Measurements from ENCODE around the gene SLC34A2. TPM values are rescaled to one million over a fixed set of nuclear protein-coding genes. Genes with fewer than 3 reads are reported as not detected.
"Not testable (repeated sequence)": the region's sequence is repeated elsewhere in the genome, so short reads cannot be mapped to it uniquely, and the experiment has no call there.

SLC34A2 gene, protein sequence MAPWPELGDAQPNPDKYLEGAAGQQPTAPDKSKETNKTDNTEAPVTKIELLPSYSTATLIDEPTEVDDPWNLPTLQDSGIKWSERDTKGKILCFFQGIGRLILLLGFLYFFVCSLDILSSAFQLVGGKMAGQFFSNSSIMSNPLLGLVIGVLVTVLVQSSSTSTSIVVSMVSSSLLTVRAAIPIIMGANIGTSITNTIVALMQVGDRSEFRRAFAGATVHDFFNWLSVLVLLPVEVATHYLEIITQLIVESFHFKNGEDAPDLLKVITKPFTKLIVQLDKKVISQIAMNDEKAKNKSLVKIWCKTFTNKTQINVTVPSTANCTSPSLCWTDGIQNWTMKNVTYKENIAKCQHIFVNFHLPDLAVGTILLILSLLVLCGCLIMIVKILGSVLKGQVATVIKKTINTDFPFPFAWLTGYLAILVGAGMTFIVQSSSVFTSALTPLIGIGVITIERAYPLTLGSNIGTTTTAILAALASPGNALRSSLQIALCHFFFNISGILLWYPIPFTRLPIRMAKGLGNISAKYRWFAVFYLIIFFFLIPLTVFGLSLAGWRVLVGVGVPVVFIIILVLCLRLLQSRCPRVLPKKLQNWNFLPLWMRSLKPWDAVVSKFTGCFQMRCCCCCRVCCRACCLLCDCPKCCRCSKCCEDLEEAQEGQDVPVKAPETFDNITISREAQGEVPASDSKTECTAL
- total RNA-seq = under 1 TPM in 1 of 7 donors, not detected in 6; 0.61 TPM
- under 1 TPM; 0.04 to 0.17 (median 0.16) TPM for polyA plus RNA-seq
- long read RNA-seq, donor 1 = 0 reads
- long read RNA-seq, donor 2 = 0 reads

DNA sequence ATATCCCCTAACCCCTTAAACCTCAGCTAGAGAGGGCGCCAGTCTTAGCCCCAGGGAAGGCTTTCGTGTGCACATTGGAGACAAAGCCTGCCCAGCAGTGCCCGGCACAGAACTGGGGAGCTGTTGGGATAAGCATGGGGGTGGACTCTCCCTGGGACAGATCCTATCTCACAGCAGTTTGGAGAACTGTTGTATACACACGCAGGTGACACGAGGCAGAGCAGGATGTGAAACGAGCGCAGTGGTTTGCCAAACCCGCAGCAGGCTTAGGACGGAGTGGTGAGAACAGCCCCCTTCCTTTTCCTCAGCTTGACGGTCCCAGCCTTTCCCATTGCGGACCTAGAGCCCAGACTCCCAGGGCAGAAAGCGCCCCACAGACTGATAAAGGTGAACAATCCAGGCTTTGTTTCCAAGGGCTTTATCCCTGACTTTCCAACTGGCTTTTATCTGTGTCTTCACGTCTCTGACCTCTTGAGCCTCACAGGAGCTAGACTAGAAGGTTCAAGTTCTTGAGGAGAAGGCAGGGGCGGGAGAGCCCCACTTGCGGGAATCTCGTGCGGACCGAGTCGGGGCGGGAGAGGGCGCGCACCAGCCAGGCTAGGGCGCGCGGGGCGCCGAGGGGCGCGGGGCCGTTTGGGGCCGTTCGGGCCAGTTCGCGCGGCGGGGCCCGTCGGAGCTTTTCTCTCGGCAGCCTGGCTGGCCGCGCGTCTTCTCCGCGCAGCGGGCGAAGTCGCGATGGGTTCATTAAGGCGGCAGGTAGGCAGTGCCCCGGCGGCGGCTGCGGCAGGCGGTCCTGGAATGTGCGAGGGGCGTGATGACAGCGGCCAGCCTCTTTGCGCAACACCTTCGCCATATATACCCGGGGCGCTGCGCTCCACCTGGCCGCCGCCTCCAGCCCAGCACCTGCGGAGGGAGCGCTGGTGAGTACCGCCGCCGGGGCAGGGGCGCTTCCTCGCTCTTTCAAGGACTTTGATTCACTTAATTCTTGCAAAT lies at the start of gene SLC34A2:
TSS of gene SLC34A2 (plus strand) at position 881 of the 993 bp plus-strand sequence. CDS start 6,650 bp downstream, outside the sequence.
- no peak for TF ChIP-seq POLR2A (IDR thresholded peaks at IDR 0.05)
- TF ChIP-seq, protein P1, sequence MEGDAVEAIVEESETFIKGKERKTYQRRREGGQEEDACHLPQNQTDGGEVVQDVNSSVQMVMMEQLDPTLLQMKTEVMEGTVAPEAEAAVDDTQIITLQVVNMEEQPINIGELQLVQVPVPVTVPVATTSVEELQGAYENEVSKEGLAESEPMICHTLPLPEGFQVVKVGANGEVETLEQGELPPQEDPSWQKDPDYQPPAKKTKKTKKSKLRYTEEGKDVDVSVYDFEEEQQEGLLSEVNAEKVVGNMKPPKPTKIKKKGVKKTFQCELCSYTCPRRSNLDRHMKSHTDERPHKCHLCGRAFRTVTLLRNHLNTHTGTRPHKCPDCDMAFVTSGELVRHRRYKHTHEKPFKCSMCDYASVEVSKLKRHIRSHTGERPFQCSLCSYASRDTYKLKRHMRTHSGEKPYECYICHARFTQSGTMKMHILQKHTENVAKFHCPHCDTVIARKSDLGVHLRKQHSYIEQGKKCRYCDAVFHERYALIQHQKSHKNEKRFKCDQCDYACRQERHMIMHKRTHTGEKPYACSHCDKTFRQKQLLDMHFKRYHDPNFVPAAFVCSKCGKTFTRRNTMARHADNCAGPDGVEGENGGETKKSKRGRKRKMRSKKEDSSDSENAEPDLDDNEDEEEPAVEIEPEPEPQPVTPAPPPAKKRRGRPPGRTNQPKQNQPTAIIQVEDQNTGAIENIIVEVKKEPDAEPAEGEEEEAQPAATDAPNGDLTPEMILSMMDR (IDR thresholded peaks at IDR 0.05 in 8 of 11, conservative IDR thresholded peaks at IDR 0.05 in 3 of 11) = peak in 1 of 11 experiments; percentile 8
- WGBS, 5 donors = 2 to 19% (median 5%) methylated on average over 27 to 71 of the region's 71 CpGs
- Histone ChIP-seq H3K36me3 (no peaks in the 10 kb centered on the region), H3K4me1 (peaks cover 5 to 15% (median 12%) of the 10 kb centered on the region in 6 donors), H3K9me3 (no peaks in the 10 kb centered on the region), H3K27ac (no peak within 1 kb of the TSS), H3K27me3 (replicated peaks in 1 of 7) (peaks cover 0 to 52% (median 26%) of the 10 kb centered on the region in 7 donors), H3K4me3 (peak within 1 kb of the TSS in 3 of 8 donors; percentile 4 to 40 (median 16))
- peak; percentile 73 for DNase-seq
- intact Hi-C loops (cut with DNase I; ENCODE audit: low total_unique reads) = no loop called here

DNA sequence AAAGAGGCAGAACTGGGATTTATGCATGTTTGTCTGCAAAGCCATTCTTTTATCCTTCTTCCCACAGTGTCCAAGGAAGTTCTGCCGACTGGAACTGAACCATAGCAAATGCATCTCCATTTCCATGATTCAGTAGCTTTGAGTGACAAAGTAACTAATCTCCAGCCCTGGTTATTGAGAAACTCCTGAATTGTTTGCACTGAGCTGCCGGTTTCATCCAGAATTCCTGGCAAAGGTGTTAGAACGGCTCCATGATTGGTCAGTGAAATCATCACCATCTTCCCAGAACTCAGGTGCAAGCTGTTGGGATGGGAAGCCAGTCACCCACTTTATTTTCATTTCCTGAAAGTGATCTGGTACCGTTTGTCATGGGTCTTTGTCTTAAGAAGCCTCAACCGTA lies 47.0 kb upstream of the SLC34A2 start:
- intact Hi-C loops (cut with DNase I; ENCODE audit: low total_unique reads) = no loop called here
- TF ChIP-seq POLR2AphosphoS5 (IDR thresholded peaks at IDR 0.05) = no peak
- TF ChIP-seq POLR2A (IDR thresholded peaks at IDR 0.05) = no peak
- TF ChIP-seq, protein P1 (IDR thresholded peaks at IDR 0.05 in 8 of 11, conservative IDR thresholded peaks at IDR 0.05 in 3 of 11) = no peak
- 77 to 88% (median 83%) methylated on average over 5 of the region's 5 CpGs for WGBS, 5 donors
- Histone ChIP-seq H3K27me3 (replicated peaks in 1 of 7) (no peaks in the 10 kb centered on the region), H3K4me1 (no peaks in the 10 kb centered on the region), H3K27ac (no peak overlapping the region), H3K4me3 (no peak overlapping the region), H3K36me3 (no peaks in the 10 kb centered on the region), H3K9me3 (no peaks in the 10 kb centered on the region)
- no peak for DNase-seq

DNA sequence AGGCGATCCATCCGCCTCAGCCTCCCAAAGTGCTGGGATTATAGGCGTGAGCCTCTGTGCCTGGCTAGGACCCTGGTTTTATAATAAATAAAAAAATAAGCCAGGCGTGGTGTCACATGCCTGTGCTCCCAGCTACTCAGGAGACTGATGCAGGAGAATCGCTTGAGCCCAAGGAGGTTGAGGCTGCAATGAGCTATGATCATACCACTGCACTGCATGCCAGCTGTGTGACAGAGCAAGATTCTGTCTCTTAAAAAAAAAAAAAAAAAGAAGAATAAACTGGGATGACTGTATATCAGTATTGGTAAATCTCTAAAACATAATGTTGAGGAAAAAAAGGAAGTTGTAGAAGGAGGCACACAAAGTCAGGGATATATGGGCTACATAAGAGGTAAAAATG lies 45.7 kb upstream of the SLC34A2 start:
- Histone ChIP-seq H3K4me1 (no peaks in the 10 kb centered on the region), H3K27ac (no peak overlapping the region), H3K4me3 (no peak overlapping the region), H3K36me3 (no peaks in the 10 kb centered on the region), H3K27me3 (replicated peaks in 1 of 7) (no peaks in the 10 kb centered on the region), H3K9me3 (no peaks in the 10 kb centered on the region)
- peak; percentile 33 for DNase-seq
- TF ChIP-seq, protein P1 (IDR thresholded peaks at IDR 0.05 in 8 of 11, conservative IDR thresholded peaks at IDR 0.05 in 3 of 11) = no peak
- TF ChIP-seq POLR2AphosphoS5 (IDR thresholded peaks at IDR 0.05) (no peak), POLR2A (IDR thresholded peaks at IDR 0.05) (no peak)
- WGBS, 5 donors = 78 to 95% (median 89%) methylated on average over 5 of the region's 5 CpGs
- intact Hi-C loops (cut with DNase I; ENCODE audit: low total_unique reads) = no loop called here

DNA sequence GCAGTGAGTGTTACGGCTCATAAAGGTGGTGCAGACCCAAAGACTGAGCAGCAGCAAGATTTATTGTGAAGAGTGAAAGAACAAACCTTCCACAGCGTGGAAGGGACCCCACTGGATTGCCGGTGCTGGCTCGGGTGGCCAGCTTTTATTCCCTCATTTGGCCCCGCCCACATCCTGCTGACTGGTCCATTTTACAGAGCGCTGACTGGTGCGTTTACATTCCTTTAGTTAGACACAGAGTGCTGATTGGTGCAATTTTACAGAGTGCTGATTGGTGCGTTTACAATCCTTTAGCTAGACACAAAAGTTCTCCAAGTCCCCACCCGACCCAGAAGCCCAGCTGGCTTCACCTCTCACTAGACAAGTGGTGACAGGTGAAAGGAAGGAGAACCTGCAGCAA lies 42.0 kb upstream of the SLC34A2 start:
- H3K36me3 ChIP-seq; H3K27me3 ChIP-seq (replicated peaks in 1 of 7); intact Hi-C loops (cut with DNase I; ENCODE audit: low total_unique reads); H3K4me1 ChIP-seq; H3K4me3 ChIP-seq; H3K27ac ChIP-seq; H3K9me3 ChIP-seq: not testable (repeated sequence)
- WGBS, 5 donors = 84 to 86% (median 85%) methylated on average over 9 of the region's 9 CpGs
- DNase-seq = peak; percentile 37

All from spleen (tissue), 13 donors.